H9 (cell line): Measurements from ENCODE around the gene NRP2. TPM values are rescaled to one million over a fixed set of nuclear protein-coding genes. Genes with fewer than 3 reads are reported as not detected.

Experiments
- DNase-seq: peaks from one replicate; pipeline ENCODE4 v3.0.0-alpha.2; 2017
- H2AFZ ChIP-seq: one replicate; pipeline ENCODE4 v1.6.1; 2013; ENCODE audit warnings: mild to moderate bottlenecking, low read length, control low read depth, moderate library complexity
- H2AK5ac ChIP-seq: 2 replicates; pipeline ENCODE4 v1.6.1; 2013; ENCODE audit warnings: low read length, control low read depth, mixed read lengths; ENCODE audit not compliant: insufficient read length
- H2BK120ac ChIP-seq: one replicate; pipeline ENCODE4 v1.6.1; 2013; ENCODE audit warnings: low read depth, mild to moderate bottlenecking, low read length, control low read depth, inconsistent platforms; ENCODE audit not compliant: poor library complexity, severe bottlenecking
- H2BK12ac ChIP-seq: 2 replicates; pipeline ENCODE4 v1.6.1; 2013; ENCODE audit warnings: low read length, control low read depth, mixed read lengths, low read depth; ENCODE audit not compliant: insufficient read length
- H2BK15ac ChIP-seq: 2 replicates; pipeline ENCODE4 v1.6.1; 2013; ENCODE audit warnings: low read depth, low read length, control low read depth
- H2BK20ac ChIP-seq: one replicate; pipeline ENCODE4 v1.6.1; 2013; ENCODE audit warnings: low read depth, mild to moderate bottlenecking, low read length, control low read depth, inconsistent platforms; ENCODE audit not compliant: poor library complexity, severe bottlenecking
- H2BK5ac ChIP-seq: 2 replicates; pipeline ENCODE4 v1.6.1; 2013; ENCODE audit warnings: low read length, control low read depth, mixed read lengths; ENCODE audit not compliant: insufficient read length
- H3K14ac ChIP-seq: 2 replicates; pipeline ENCODE4 v1.6.1; 2013; ENCODE audit warnings: low read length, control low read depth; ENCODE audit not compliant: insufficient read depth
- H3K18ac ChIP-seq: 2 replicates; pipeline ENCODE4 v1.6.1; 2013; ENCODE audit warnings: low read depth, mild to moderate bottlenecking, mixed read lengths, low read length, control low read depth; ENCODE audit not compliant: insufficient read length
- H3K23ac ChIP-seq: 2 replicates; pipeline ENCODE4 v1.6.1; 2013; ENCODE audit warnings: low read length, control low read depth, mixed read lengths, low read depth; ENCODE audit not compliant: insufficient read length
- H3K23me2 ChIP-seq: 2 replicates; pipeline ENCODE4 v1.6.1; 2013; ENCODE audit warnings: low read depth, mild to moderate bottlenecking, mixed read lengths, low read length, control low read depth; ENCODE audit not compliant: insufficient read length, poor library complexity, severe bottlenecking
- H3K27ac ChIP-seq: 2 replicates; pipeline ENCODE4 v1.5.1; 2013; ENCODE audit warnings: low read length, control low read depth, mixed read lengths, low read depth; ENCODE audit not compliant: insufficient read length
- H3K27me3 ChIP-seq: 2 replicates; pipeline ENCODE4 v1.6.1; 2013; ENCODE audit warnings: low read length, control low read depth, inconsistent platforms; ENCODE audit not compliant: insufficient read depth
- H3K4ac ChIP-seq: 2 replicates; pipeline ENCODE4 v1.6.1; 2013; ENCODE audit warnings: low read depth, mild to moderate bottlenecking, control low read depth, inconsistent platforms, low read length, moderate library complexity
- H3K4me1 ChIP-seq: 2 replicates; pipeline ENCODE4 v1.6.1; 2013; ENCODE audit warnings: low read length, control low read depth, inconsistent platforms; ENCODE audit not compliant: insufficient read depth
- H3K4me2 ChIP-seq: 2 replicates; pipeline ENCODE4 v1.6.1; 2013; ENCODE audit warnings: low read length, control low read depth, mixed read lengths; ENCODE audit not compliant: insufficient read length, insufficient read depth
- H3K56ac ChIP-seq: 2 replicates; pipeline ENCODE4 v1.6.1; 2013; ENCODE audit warnings: low read depth, mild to moderate bottlenecking, mixed read lengths, low read length, control low read depth; ENCODE audit not compliant: insufficient read length
- H3K79me1 ChIP-seq: 2 replicates; pipeline ENCODE4 v1.6.1; 2013; ENCODE audit warnings: low read depth, mild to moderate bottlenecking, moderate library complexity, low read length, control low read depth, inconsistent platforms; ENCODE audit not compliant: insufficient read depth, poor library complexity, severe bottlenecking
- H3K79me2 ChIP-seq: 2 replicates; pipeline ENCODE4 v1.6.1; 2013; ENCODE audit warnings: low read length, control low read depth, inconsistent platforms; ENCODE audit not compliant: insufficient read depth
- H3K9ac ChIP-seq: 2 replicates; pipeline ENCODE4 v1.6.1; 2013; ENCODE audit warnings: low read length, control low read depth, mixed read lengths; ENCODE audit not compliant: insufficient read length; ENCODE audit errors: extremely low read depth
- H3K9me3 ChIP-seq: one replicate; pipeline ENCODE4 v1.6.1; 2013; ENCODE audit warnings: low read depth, low read length, inconsistent platforms; ENCODE audit not compliant: control insufficient read depth
- H3T11ph ChIP-seq: one replicate; pipeline ENCODE4 v1.6.1; 2013; ENCODE audit warnings: mild to moderate bottlenecking, low read length, control low read depth, inconsistent platforms
- H4K20me1 ChIP-seq: one replicate; pipeline ENCODE4 v1.6.1; 2013; ENCODE audit not compliant: control insufficient read depth, insufficient read length, insufficient read depth
- H4K5ac ChIP-seq: 2 replicates; pipeline ENCODE4 v1.6.1; 2013; ENCODE audit warnings: low read depth, mild to moderate bottlenecking, mixed read lengths, low read length, control low read depth; ENCODE audit not compliant: insufficient read length
- H4K8ac ChIP-seq: replicated peaks from 2 replicates; pipeline ENCODE4 v1.6.1; 2013; ENCODE audit warnings: low read length, control low read depth, mixed read lengths, low read depth; ENCODE audit not compliant: insufficient read length
- H4K91ac ChIP-seq: 2 replicates; pipeline ENCODE4 v1.6.1; 2013; ENCODE audit warnings: low read depth, mild to moderate bottlenecking, moderate library complexity, mixed read lengths, low read length, control low read depth; ENCODE audit not compliant: insufficient read length
- H3K27ac Mint-ChIP-seq, 3 experiments: 2 replicates in 2 of 3; 3 replicates in 1 of 3; pipeline ENCODE4 v1.8.0; 2020 to 2021; ENCODE audit warnings: mixed read lengths in 3 of 3, mild to moderate bottlenecking in 1 of 3, moderate library complexity in 1 of 3
- H3K27me3 Mint-ChIP-seq: 2 replicates; pipeline ENCODE4 v1.8.0; 2021; ENCODE audit warnings: low read depth, mild to moderate bottlenecking, moderate library complexity, mixed read lengths
- H3K36me3 Mint-ChIP-seq, 3 experiments: 2 replicates in 2 of 3; 3 replicates in 1 of 3; pipeline ENCODE4 v1.8.0; 2020 to 2021; ENCODE audit warnings: low read depth in 3 of 3, mixed read lengths in 3 of 3; ENCODE audit not compliant: insufficient read depth in 1 of 3
- H3K4me1 Mint-ChIP-seq, 2 experiments: 2 replicates each; pipeline ENCODE4 v1.8.0; 2020; ENCODE audit warnings: mixed read lengths in 2 of 2
- H3K4me3 Mint-ChIP-seq, 2 experiments: 2 replicates in 1 of 2; 3 replicates in 1 of 2; pipeline ENCODE4 v1.8.0; 2020 to 2021; ENCODE audit warnings: mild to moderate bottlenecking in 2 of 2, mixed read lengths in 2 of 2, moderate library complexity in 1 of 2
- H3K9me3 Mint-ChIP-seq, 2 experiments: 2 replicates in 1 of 2; 3 replicates in 1 of 2; pipeline ENCODE4 v1.8.0; 2020; ENCODE audit warnings: mild to moderate bottlenecking in 2 of 2, mixed read lengths in 2 of 2, moderate library complexity in 1 of 2
- WGBS: extraction: QIAGEN DNeasy Blood & Tissue Kit; methylation state at CpG from one replicate; pipeline ENCODE4 v1.1.7; 2013; ENCODE audit warnings: missing lambda C conversion rate, low lambda C conversion rate, mixed read lengths; ENCODE audit not compliant: insufficient read length; ENCODE audit errors: extremely low coverage; 5-methylcytosine and 5-hydroxymethylcytosine counted together
- total RNA-seq: library from RNA; stranded (reverse); gene quantifications from 2 replicates; pipeline ENCODE4 v1.2.1, GENCODE V29; 2021
- TF ChIP-seq, protein P1 (sequence below): fragments of 200-600 bp; sonication (generic); conservative IDR thresholded peaks from 3 replicates; pipeline ENCODE4 v1.8.0; 2021; ENCODE audit warnings: antibody characterized with exemption, mild to moderate bottlenecking

Gene NRP2
- total RNA-seq, 1 experiment from 2014 or later = 19.7 TPM

DNA sequence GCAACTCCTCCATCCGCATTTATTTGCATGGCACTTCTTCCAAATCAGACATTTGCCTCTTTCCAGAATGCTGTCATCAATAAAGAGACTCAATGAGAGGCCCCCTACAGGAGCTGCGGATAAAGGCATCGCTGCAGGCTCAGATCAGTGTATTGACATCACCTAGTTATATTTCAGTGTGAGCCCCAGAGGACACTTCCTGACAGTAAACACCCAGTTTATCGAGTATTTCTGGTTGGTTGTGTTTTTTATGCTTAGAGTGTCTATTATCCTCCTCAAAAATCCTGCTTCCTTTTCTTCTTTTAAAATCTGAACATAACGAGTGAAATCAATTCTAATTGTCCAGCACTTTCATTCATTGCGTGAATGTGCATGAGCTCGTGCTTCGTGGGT lies 38.8 kb downstream of the NRP2 start:
- no peaks in the 10 kb centered on the region for H3K27me3 ChIP-seq
- H2AFZ ChIP-seq = no peak overlapping the region
- H2AK5ac ChIP-seq = no peak overlapping the region
- H3K4me1 Mint-ChIP-seq = peaks cover 46 to 53% of the 10 kb centered on the region in 2 experiments
- no CpG with 5 or more reads among the region's 8 CpGs for WGBS
- peak overlapping the region; percentile 87 to 97 (median 88); a peak in 5 of 7 replicates for H3K27ac Mint-ChIP-seq
- no peak overlapping the region for H3K18ac ChIP-seq
- peaks cover 3% of the 10 kb centered on the region for H4K20me1 ChIP-seq
- H3K9me3 ChIP-seq = no peaks in the 10 kb centered on the region
- H4K91ac ChIP-seq = no peak overlapping the region
- H3K79me2 ChIP-seq = no peaks in the 10 kb centered on the region
- no peaks in the 10 kb centered on the region for H3K79me1 ChIP-seq
- no peak overlapping the region for H3K9ac ChIP-seq
- no peak overlapping the region for H3T11ph ChIP-seq
- H3K14ac ChIP-seq = no peak overlapping the region
- TF ChIP-seq, protein P1, sequence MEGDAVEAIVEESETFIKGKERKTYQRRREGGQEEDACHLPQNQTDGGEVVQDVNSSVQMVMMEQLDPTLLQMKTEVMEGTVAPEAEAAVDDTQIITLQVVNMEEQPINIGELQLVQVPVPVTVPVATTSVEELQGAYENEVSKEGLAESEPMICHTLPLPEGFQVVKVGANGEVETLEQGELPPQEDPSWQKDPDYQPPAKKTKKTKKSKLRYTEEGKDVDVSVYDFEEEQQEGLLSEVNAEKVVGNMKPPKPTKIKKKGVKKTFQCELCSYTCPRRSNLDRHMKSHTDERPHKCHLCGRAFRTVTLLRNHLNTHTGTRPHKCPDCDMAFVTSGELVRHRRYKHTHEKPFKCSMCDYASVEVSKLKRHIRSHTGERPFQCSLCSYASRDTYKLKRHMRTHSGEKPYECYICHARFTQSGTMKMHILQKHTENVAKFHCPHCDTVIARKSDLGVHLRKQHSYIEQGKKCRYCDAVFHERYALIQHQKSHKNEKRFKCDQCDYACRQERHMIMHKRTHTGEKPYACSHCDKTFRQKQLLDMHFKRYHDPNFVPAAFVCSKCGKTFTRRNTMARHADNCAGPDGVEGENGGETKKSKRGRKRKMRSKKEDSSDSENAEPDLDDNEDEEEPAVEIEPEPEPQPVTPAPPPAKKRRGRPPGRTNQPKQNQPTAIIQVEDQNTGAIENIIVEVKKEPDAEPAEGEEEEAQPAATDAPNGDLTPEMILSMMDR = peak; percentile 68
- no peak for DNase-seq
- no peaks in the 10 kb centered on the region for H3K23me2 ChIP-seq
- no peak overlapping the region for H2BK12ac ChIP-seq
- no peaks in the 10 kb centered on the region; the same call in 1 of the 2 replicates for H3K27me3 Mint-ChIP-seq
- H3K23ac ChIP-seq = no peak overlapping the region
- H3K36me3 Mint-ChIP-seq = peaks cover 29 to 46% (median 43%) of the 10 kb centered on the region in 3 experiments
- no peak overlapping the region for H3K56ac ChIP-seq
- no peak overlapping the region for H4K8ac ChIP-seq
- H3K4me1 ChIP-seq = peaks cover 13% of the 10 kb centered on the region
- H3K27ac ChIP-seq = no peak overlapping the region
- H4K5ac ChIP-seq = no peak overlapping the region
- no peak overlapping the region for H2BK15ac ChIP-seq
- H3K9me3 Mint-ChIP-seq = no peaks in the 10 kb centered on the region
- H2BK20ac ChIP-seq = no peak overlapping the region
- no peak overlapping the region for H3K4me2 ChIP-seq
- peak overlapping the region in 1 of 2 experiments; percentile 71; a peak in 3 of 5 replicates for H3K4me3 Mint-ChIP-seq
- no peak overlapping the region for H2BK5ac ChIP-seq
- no peak overlapping the region for H2BK120ac ChIP-seq
- no peak overlapping the region for H3K4ac ChIP-seq
